CD8-positive, alpha-beta memory T cell (primary cell): ENCODE measurements around the gene PLEKHG1. TPM values are rescaled to one million over a fixed set of nuclear protein-coding genes. Genes with fewer than 3 reads are reported as not detected.

ENCODE experiments used
- CTCF ChIA-PET: fragments of 350-600 bp; sonication (Branson Sonifier 250); formaldehyde crosslinking; loops from one replicate; lab custom pipeline; 2021; ENCODE audit warnings: antibody characterized with exemption; lab: Charles Lee
- POLR2A ChIA-PET: fragments of 350-600 bp; sonication (Branson Sonifier 250); formaldehyde crosslinking; loops from one replicate; lab custom pipeline; 2021; ENCODE audit warnings: antibody characterized with exemption; lab: Charles Lee
- DNase-seq, 5 donors: peaks; one replicate each; pipeline versions ENCODE4 v3.0.0 to v3.0.0-alpha.2; 2020 to 2022; ENCODE audit warnings: mixed read lengths in 1 of 5
- H3K27ac ChIP-seq: one replicate; pipeline ENCODE4 v1.7.0; 2013; ENCODE audit warnings: low read depth, mild to moderate bottlenecking, low read length, moderate library complexity
- H3K27me3 ChIP-seq: 2 replicates; pipeline ENCODE4 v1.7.0; 2013; ENCODE audit warnings: low read length, mild to moderate bottlenecking; ENCODE audit not compliant: insufficient read depth, poor library complexity, severe bottlenecking
- H3K36me3 ChIP-seq: 2 replicates; pipeline ENCODE4 v1.7.0; 2013; ENCODE audit warnings: mild to moderate bottlenecking, low read length, moderate library complexity; ENCODE audit not compliant: insufficient read depth
- H3K4me1 ChIP-seq: 2 replicates; pipeline ENCODE4 v1.7.0; 2013; ENCODE audit warnings: mild to moderate bottlenecking, low read length, moderate library complexity; ENCODE audit not compliant: insufficient read depth
- H3K4me3 ChIP-seq: 2 replicates; pipeline ENCODE4 v1.7.0; 2013; ENCODE audit warnings: mild to moderate bottlenecking, low read length
- H3K9me3 ChIP-seq: 2 replicates; pipeline ENCODE4 v1.7.0; 2013; ENCODE audit warnings: mild to moderate bottlenecking, low read length
- H3K27ac Mint-ChIP-seq, 8 donors: one replicate each; pipeline ENCODE4 v1.8.0; 2020 to 2021; ENCODE audit warnings: mixed read lengths in 8 of 8, mild to moderate bottlenecking in 6 of 8, inconsistent platforms in 3 of 8, moderate library complexity in 3 of 8
- H3K27me3 Mint-ChIP-seq, 2 donors: one replicate each; pipeline ENCODE4 v1.8.0; 2020 to 2021; ENCODE audit warnings: mixed read lengths in 2 of 2, mild to moderate bottlenecking in 1 of 2, moderate library complexity in 1 of 2
- H3K36me3 Mint-ChIP-seq, 3 donors: one replicate each; pipeline ENCODE4 v1.8.0; 2020 to 2021; ENCODE audit warnings: mixed read lengths in 3 of 3, inconsistent platforms in 1 of 3, mild to moderate bottlenecking in 1 of 3
- H3K4me1 Mint-ChIP-seq, 3 donors: one replicate each; pipeline ENCODE4 v1.8.0; 2020 to 2021; ENCODE audit warnings: mixed read lengths in 3 of 3, inconsistent platforms in 1 of 3, mild to moderate bottlenecking in 1 of 3
- H3K4me3 Mint-ChIP-seq, 7 donors: one replicate each; pipeline ENCODE4 v1.8.0; 2020 to 2021; ENCODE audit warnings: mixed read lengths in 7 of 7, mild to moderate bottlenecking in 6 of 7, moderate library complexity in 4 of 7, inconsistent platforms in 2 of 7
- H3K9me3 Mint-ChIP-seq, 5 donors: one replicate each; pipeline ENCODE4 v1.8.0; 2020 to 2022; ENCODE audit warnings: mixed read lengths in 5 of 5, mild to moderate bottlenecking in 3 of 5, moderate library complexity in 2 of 5, inconsistent platforms in 1 of 5
- polyA plus RNA-seq: library from polyadenylated mRNA; unstranded; fragments of 300-500 nt; fragmentation: Illumina TruSeq; gene quantifications from one replicate; pipeline ENCODE4 v1.2.3, GENCODE V29; 2021
- total RNA-seq, 2 experiments: library from RNA; stranded (reverse); gene quantifications; one replicate each; pipeline ENCODE4 v1.2.3, GENCODE V29; 2021

PLEKHG1 gene
- total and polyA plus RNA-seq, 3 experiments from 2014 or later = 1.9 to 9.4 (median 8.8) TPM

GRCh38 chr6:150631283-150631983, 31.7 kb downstream of the PLEKHG1 start:
- Histone ChIP-seq H3K27me3 (no peaks in the 10 kb centered on the region), H3K9me3 (no peaks in the 10 kb centered on the region), H3K4me3 (no peak overlapping the region), H3K27ac (no peak overlapping the region), H3K4me1 (peaks cover 5% of the 10 kb centered on the region), H3K36me3 (no peaks in the 10 kb centered on the region)
- H3K27me3 Mint-ChIP-seq = peaks cover 0 to 7% of the 10 kb centered on the region in 2 donors
- POLR2A ChIA-PET = no interaction called here
- peak overlapping the region in 2 of 7 donors; percentile 20 to 90 for H3K4me3 Mint-ChIP-seq
- H3K9me3 Mint-ChIP-seq = no peaks in the 10 kb centered on the region
- CTCF ChIA-PET = interaction anchor here (2.7 kb wide), 1 partner anchor 31 kb away, joined by 12 read pairs; no protein-coding TSS in a partner anchor
- DNase-seq = no peak
- peaks cover 48 to 54% (median 51%) of the 10 kb centered on the region in 3 donors for H3K4me1 Mint-ChIP-seq
- peak overlapping the region in 5 of 8 donors; percentile 40 to 88 (median 80) for H3K27ac Mint-ChIP-seq
- peaks cover 0 to 5% (median 1%) of the 10 kb centered on the region in 3 donors for H3K36me3 Mint-ChIP-seq

GRCh38 chr6:150631984-150632642, 32.4 kb downstream of the PLEKHG1 start:
- Histone ChIP-seq H3K9me3 (no peaks in the 10 kb centered on the region), H3K4me3 (no peak overlapping the region), H3K27me3 (no peaks in the 10 kb centered on the region), H3K27ac (no peak overlapping the region), H3K36me3 (no peaks in the 10 kb centered on the region), H3K4me1 (peaks cover 5% of the 10 kb centered on the region)
- ChIA-PET CTCF (interaction anchor here (1.3 to 2.7 kb wide), 2 partner anchors 17 to 31 kb away, joined by 3 to 12 read pairs; no protein-coding TSS in a partner anchor), POLR2A (no interaction called here)
- peaks cover 0 to 2% (median 1%) of the 10 kb centered on the region in 3 donors for H3K36me3 Mint-ChIP-seq
- H3K4me3 Mint-ChIP-seq = peak overlapping the region in 6 of 7 donors; percentile 49 to 94 (median 88)
- no peak for DNase-seq
- H3K27ac Mint-ChIP-seq = peak overlapping the region; percentile 18 to 98 (median 87)
- peaks cover 0 to 7% of the 10 kb centered on the region in 2 donors for H3K27me3 Mint-ChIP-seq
- H3K4me1 Mint-ChIP-seq = peaks cover 52 to 61% (median 56%) of the 10 kb centered on the region in 3 donors
- H3K9me3 Mint-ChIP-seq = no peaks in the 10 kb centered on the region

GRCh38 chr6:150632785-150633485, 33.2 kb downstream of the PLEKHG1 start:
- H3K4me3 ChIP-seq = peak overlapping the region; percentile 15
- no peaks in the 10 kb centered on the region for H3K9me3 ChIP-seq
- H3K27me3 ChIP-seq = no peaks in the 10 kb centered on the region
- Mint-ChIP-seq H3K36me3 (peaks cover 0 to 2% (median 1%) of the 10 kb centered on the region in 3 donors), H3K4me1 (peaks cover 59 to 69% (median 60%) of the 10 kb centered on the region in 3 donors), H3K9me3 (no peaks in the 10 kb centered on the region), H3K27ac (peak overlapping the region; percentile 80 to 98 (median 88)), H3K4me3 (peak overlapping the region; percentile 80 to 94 (median 88)), H3K27me3 (peaks cover 0 to 7% of the 10 kb centered on the region in 2 donors)
- ChIA-PET CTCF (interaction anchor here (1.1 to 2.7 kb wide), 3 partner anchors 18 to 51 kb away, joined by 3 to 12 read pairs (median 3); no protein-coding TSS in a partner anchor), POLR2A (no interaction called here)
- peaks cover 5% of the 10 kb centered on the region for H3K4me1 ChIP-seq
- DNase-seq = no peak
- H3K36me3 ChIP-seq = no peaks in the 10 kb centered on the region
- H3K27ac ChIP-seq = peak overlapping the region; percentile 20

- no peak overlapping the region for H3K27ac ChIP-seq
- H3K36me3 ChIP-seq = no peaks in the 10 kb centered on the region
- no peak for DNase-seq
- no peaks in the 10 kb centered on the region for H3K9me3 ChIP-seq
- Mint-ChIP-seq H3K36me3 (peaks cover 0 to 2% (median 1%) of the 10 kb centered on the region in 3 donors), H3K4me1 (peaks cover 60 to 74% (median 61%) of the 10 kb centered on the region in 3 donors), H3K4me3 (peak overlapping the region; percentile 80 to 94 (median 88)), H3K9me3 (no peaks in the 10 kb centered on the region), H3K27me3 (peaks cover 0 to 7% of the 10 kb centered on the region in 2 donors), H3K27ac (peak overlapping the region in 7 of 8 donors; percentile 80 to 98 (median 88))
- H3K4me1 ChIP-seq = peaks cover 5% of the 10 kb centered on the region
- H3K4me3 ChIP-seq = peak overlapping the region; percentile 15
- H3K27me3 ChIP-seq = no peaks in the 10 kb centered on the region
- CTCF ChIA-PET = interaction anchor here (0.9 to 2.7 kb wide), 3 partner anchors 33 to 215 kb away, joined by 3 to 12 read pairs (median 3); no protein-coding TSS in a partner anchor
- POLR2A ChIA-PET = no interaction called here
These were observed 33.8 kb downstream of the PLEKHG1 start for GRCh38 chr6:150633486-150633834.

- ChIA-PET POLR2A (interaction anchor here (2.8 kb wide), 1 partner anchor 35 kb away, joined by 13 read pairs; the partner anchor contains the start of gene PLEKHG1), CTCF (interaction anchor here (0.9 to 2.7 kb wide), 3 partner anchors 34 to 216 kb away, joined by 3 to 12 read pairs (median 4); no protein-coding TSS in a partner anchor)
- Histone ChIP-seq H3K27ac (no peak overlapping the region), H3K9me3 (no peaks in the 10 kb centered on the region), H3K27me3 (no peaks in the 10 kb centered on the region), H3K36me3 (no peaks in the 10 kb centered on the region), H3K4me3 (no peak overlapping the region), H3K4me1 (peaks cover 5% of the 10 kb centered on the region)
- peak overlapping the region; percentile 38 to 98 (median 87) for H3K27ac Mint-ChIP-seq
- peaks cover 0 to 7% of the 10 kb centered on the region in 2 donors for H3K27me3 Mint-ChIP-seq
- peaks cover 0 to 2% (median 1%) of the 10 kb centered on the region in 3 donors for H3K36me3 Mint-ChIP-seq
- DNase-seq = no peak
- peak overlapping the region; percentile 80 to 94 (median 88) for H3K4me3 Mint-ChIP-seq
- no peaks in the 10 kb centered on the region for H3K9me3 Mint-ChIP-seq
- peaks cover 60 to 75% (median 61%) of the 10 kb centered on the region in 3 donors for H3K4me1 Mint-ChIP-seq
These were observed 34.7 kb downstream of the PLEKHG1 start for GRCh38 chr6:150634176-150634963.

GRCh38 chr6:150634964-150635292, 35.2 kb downstream of the PLEKHG1 start:
- Mint-ChIP-seq H3K4me1 (peaks cover 60 to 78% (median 62%) of the 10 kb centered on the region in 3 donors), H3K4me3 (peak overlapping the region; percentile 11 to 90 (median 31)), H3K9me3 (no peaks in the 10 kb centered on the region), H3K27ac (peak overlapping the region in 7 of 8 donors; percentile 35 to 88 (median 59)), H3K36me3 (peaks cover 0 to 2% (median 1%) of the 10 kb centered on the region in 3 donors), H3K27me3 (peaks cover 0 to 7% of the 10 kb centered on the region in 2 donors)
- no peak overlapping the region for H3K27ac ChIP-seq
- CTCF ChIA-PET = interaction anchor here (0.8 to 1.4 kb wide), 2 partner anchors 34 to 51 kb away, joined by 3 to 4 read pairs; no protein-coding TSS in a partner anchor
- H3K4me1 ChIP-seq = peaks cover 5% of the 10 kb centered on the region
- DNase-seq = no peak
- H3K4me3 ChIP-seq = no peak overlapping the region
- no peaks in the 10 kb centered on the region for H3K27me3 ChIP-seq
- no peaks in the 10 kb centered on the region for H3K9me3 ChIP-seq
- POLR2A ChIA-PET = interaction anchor here (2.8 kb wide), 1 partner anchor 35 kb away, joined by 13 read pairs; the partner anchor contains the start of gene PLEKHG1
- no peaks in the 10 kb centered on the region for H3K36me3 ChIP-seq
